Thoracic aorta (tissue), 2 donors: ENCODE results near the gene LIF. TPM values are rescaled to one million over a fixed set of nuclear protein-coding genes. Genes with fewer than 3 reads are reported as not detected.
A peak's percentile ranks its signal among the peaks of the same experiment; 100 is the strongest.

Source experiments
- ATAC-seq: fragments of 150-250 bp; one replicate; pipeline ENCODE4 v1.8.0; 2017; ENCODE audit warnings: low read depth; ENCODE audit not compliant: insufficient number of reproducible peaks, low FRiP score
- DNase-seq: peaks from one replicate; pipeline ENCODE4 v3.0.0-alpha.2; 2020; ENCODE audit warnings: low spot score
- H3K27ac ChIP-seq, 2 donors: fragments of 200-600 bp; sonication (generic); 1 replicate in 1 of 2; 2 replicates in 1 of 2; pipeline ENCODE4 v1.5.1; 2016; ENCODE audit warnings: mild to moderate bottlenecking in 2 of 2, moderate library complexity in 2 of 2
- H3K27me3 ChIP-seq: fragments of 200-600 bp; sonication (generic); replicated peaks from 2 replicates; pipeline ENCODE4 v1.6.0; 2016; ENCODE audit warnings: mild to moderate bottlenecking; ENCODE audit not compliant: insufficient read depth
- H3K36me3 ChIP-seq: fragments of 200-600 bp; sonication (generic); one replicate; pipeline ENCODE4 v1.5.1; 2016
- H3K4me1 ChIP-seq, 2 donors: fragments of 200-600 bp; sonication (generic); 1 replicate in 1 of 2; 2 replicates in 1 of 2; pipeline versions ENCODE4 v1.5.1 to v1.6.0; 2016; ENCODE audit warnings: low read depth in 2 of 2, mild to moderate bottlenecking in 1 of 2; ENCODE audit not compliant: control insufficient read depth in 1 of 2
- H3K4me3 ChIP-seq: fragments of 200-600 bp; sonication (generic); 2 replicates; pipeline ENCODE4 v1.5.1; 2016; ENCODE audit warnings: mild to moderate bottlenecking
- H3K9me3 ChIP-seq: fragments of 200-600 bp; sonication (generic); 2 replicates; pipeline ENCODE4 v1.5.1; 2016
- total RNA-seq, 2 donors: library from RNA; depleted of rRNA; stranded (reverse); fragments of >200 nt; gene quantifications; one replicate each; pipeline versions ENCODE4 v1.1.0 to v1.2.3, GENCODE V29; 2016
- TF ChIP-seq, protein P1 (sequence below): fragments of 200-600 bp; sonication (generic); IDR thresholded peaks from one replicate; pipeline ENCODE4 v1.5.1; 2019; ENCODE audit warnings: antibody characterized with exemption

LIF gene
- total RNA-seq, 2 donors from 2014 or later, result 1.4 to 11.3 TPM

GRCh38 chr22:30289980-30290313 lies 43.4 kb upstream of the LIF start:
- peaks cover 50% of the 10 kb centered on the region for H3K36me3 ChIP-seq
- H3K4me1 ChIP-seq, result peaks cover 16 to 42% of the 10 kb centered on the region in 2 donors
- ATAC-seq, result peak; percentile 3

DNA sequence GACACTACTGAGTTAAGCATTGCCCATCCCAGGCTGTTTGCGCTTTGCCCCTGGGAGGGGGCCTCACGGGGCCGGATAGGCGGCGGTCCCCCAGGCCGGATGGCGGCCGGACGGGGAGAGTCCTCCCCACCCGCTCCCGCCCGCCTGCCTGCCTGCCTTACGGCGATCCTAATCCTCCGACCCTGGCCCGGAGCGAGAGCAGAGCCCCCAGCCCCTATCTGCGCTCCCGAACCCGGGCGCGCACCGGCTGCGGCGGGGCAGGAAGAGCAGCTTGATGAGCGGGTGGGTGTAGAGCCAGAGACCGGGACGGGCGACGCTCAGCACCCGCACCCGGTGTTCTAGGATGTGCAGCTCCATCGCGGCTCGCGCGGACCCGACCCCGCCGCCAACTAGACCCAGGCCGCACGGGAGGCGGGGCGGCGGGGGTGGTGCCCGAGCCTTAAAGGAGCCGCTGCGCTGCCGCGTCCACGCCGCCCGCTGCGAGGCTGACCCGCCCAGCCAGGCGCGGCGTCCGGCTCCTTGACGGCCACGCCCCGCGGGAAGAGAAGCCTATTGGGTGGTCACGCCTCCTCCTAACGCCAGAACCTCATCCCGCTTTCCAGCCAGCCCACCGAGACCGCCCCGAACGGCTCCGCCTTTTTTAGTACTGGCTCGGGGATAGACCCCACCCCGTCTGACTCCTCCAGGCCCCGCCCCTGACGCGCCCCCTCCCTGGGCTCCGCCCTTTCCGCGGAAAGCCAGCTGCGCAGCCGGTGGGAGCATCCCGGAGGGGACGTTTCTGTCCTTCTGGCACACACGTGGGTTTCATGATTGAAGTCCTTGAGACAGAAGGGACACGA lies 42.8 kb upstream of the LIF start, which contains the start of gene CASTOR1:
Gene CASTOR1, minus strand, starts transcription at position 365 of the 839 bp plus-strand sequence. Its CDS starts 8 bp downstream, at position 357.
- TF ChIP-seq, protein P1, sequence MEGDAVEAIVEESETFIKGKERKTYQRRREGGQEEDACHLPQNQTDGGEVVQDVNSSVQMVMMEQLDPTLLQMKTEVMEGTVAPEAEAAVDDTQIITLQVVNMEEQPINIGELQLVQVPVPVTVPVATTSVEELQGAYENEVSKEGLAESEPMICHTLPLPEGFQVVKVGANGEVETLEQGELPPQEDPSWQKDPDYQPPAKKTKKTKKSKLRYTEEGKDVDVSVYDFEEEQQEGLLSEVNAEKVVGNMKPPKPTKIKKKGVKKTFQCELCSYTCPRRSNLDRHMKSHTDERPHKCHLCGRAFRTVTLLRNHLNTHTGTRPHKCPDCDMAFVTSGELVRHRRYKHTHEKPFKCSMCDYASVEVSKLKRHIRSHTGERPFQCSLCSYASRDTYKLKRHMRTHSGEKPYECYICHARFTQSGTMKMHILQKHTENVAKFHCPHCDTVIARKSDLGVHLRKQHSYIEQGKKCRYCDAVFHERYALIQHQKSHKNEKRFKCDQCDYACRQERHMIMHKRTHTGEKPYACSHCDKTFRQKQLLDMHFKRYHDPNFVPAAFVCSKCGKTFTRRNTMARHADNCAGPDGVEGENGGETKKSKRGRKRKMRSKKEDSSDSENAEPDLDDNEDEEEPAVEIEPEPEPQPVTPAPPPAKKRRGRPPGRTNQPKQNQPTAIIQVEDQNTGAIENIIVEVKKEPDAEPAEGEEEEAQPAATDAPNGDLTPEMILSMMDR, result no peak

More at GRCh38 chr22:30289980-30290313, 43.4 kb upstream of the LIF start:
- TF ChIP-seq, protein P1, result no peak
- H3K27me3 ChIP-seq, result no peaks in the 10 kb centered on the region
- H3K27ac ChIP-seq, result peak overlapping the region; percentile 95 to 96
- no peak for DNase-seq
- no peaks in the 10 kb centered on the region for H3K9me3 ChIP-seq
- peak overlapping the region; percentile 75 for H3K4me3 ChIP-seq

DNA sequence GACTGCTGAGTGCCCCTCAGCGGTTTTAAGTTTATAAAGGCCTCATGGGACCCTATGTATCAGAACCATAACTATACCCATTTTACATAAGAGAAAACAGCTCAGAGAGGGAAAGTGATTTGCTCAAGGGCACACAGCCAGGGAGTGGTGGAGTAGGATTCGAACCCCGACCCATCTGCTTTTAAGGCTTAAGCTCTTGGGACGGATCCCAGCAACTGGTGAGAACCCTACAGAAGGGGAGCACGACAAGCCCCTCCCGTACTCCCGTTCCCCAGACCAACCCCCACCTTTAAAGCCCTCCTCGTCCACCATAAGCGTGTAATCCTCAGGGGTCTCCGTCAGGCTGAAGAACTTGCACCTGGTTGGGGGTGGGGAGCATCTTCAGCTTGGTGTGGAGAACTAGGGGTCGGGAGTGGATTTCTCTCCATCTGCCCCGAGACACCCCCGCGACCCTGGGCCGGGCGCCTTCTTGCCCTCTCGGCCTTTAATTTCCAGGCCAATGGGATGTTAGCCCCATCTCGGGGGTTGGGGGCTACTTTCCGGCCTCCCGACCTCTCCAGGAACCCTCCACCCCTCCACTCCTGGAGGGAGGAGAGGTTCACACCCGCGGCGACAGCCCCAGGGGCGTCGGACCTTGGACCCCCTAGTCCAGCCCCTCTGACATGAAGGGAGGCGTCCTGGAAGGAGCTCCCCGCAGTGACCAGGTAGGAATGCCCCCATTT lies 42.0 kb upstream of the LIF start:
- ATAC-seq (no peak), DNase-seq (no peak)
- Histone ChIP-seq H3K27ac (peak overlapping the region; percentile 96), H3K4me1 (peaks cover 16 to 42% of the 10 kb centered on the region in 2 donors), H3K36me3 (peaks cover 41% of the 10 kb centered on the region), H3K4me3 (peak overlapping the region; percentile 75), H3K27me3 (no peaks in the 10 kb centered on the region), H3K9me3 (no peaks in the 10 kb centered on the region)
- TF ChIP-seq, protein P1, result no peak

More for the DNA sequence above, 42.8 kb upstream of the LIF start, which contains the start of gene CASTOR1:
- Histone ChIP-seq H3K4me3 (peak within 1 kb of the TSS; percentile 75), H3K27ac (peak within 1 kb of the TSS; percentile 96), H3K4me1 (peaks cover 16 to 42% of the 10 kb centered on the region in 2 donors), H3K9me3 (no peaks in the 10 kb centered on the region), H3K36me3 (peaks cover 49% of the 10 kb centered on the region), H3K27me3 (no peaks in the 10 kb centered on the region)
- DNase-seq, result peak; percentile 98
- peak; percentile 68 for ATAC-seq

GRCh38 chr22:30287648-30288418 lies 41.3 kb upstream of the LIF start:
- DNase-seq (no peak), ATAC-seq (peak; percentile 47)
- Histone ChIP-seq H3K36me3 (peaks cover 34% of the 10 kb centered on the region), H3K9me3 (no peaks in the 10 kb centered on the region), H3K4me1 (peaks cover 16 to 42% of the 10 kb centered on the region in 2 donors), H3K27me3 (no peaks in the 10 kb centered on the region), H3K4me3 (peak overlapping the region; percentile 75), H3K27ac (peak overlapping the region; percentile 96)
- TF ChIP-seq, protein P1, result peak; percentile 78
